K562 (cell line): Measurements from ENCODE around the gene MRFAP1. TPM values are rescaled to one million over a fixed set of nuclear protein-coding genes. Genes with fewer than 3 reads are reported as not detected.

ENCODE experiments used
- ATAC-seq: fragments of 200-7000 bp; cut with Tn5 transposase; 3 replicates; pipeline ENCODE4 v1.9.1; 2020; ENCODE audit warnings: moderate library complexity
- BruUV-seq: library from RNA; stranded (reverse); fragments of 400-500 nt; replicated peaks from 2 replicates; lab custom pipeline; 2021; lab: Mats Ljungman, UMichigan
- CTCF ChIA-PET: fragments of 300-600 bp; formaldehyde crosslinking; extraction: SDS; loops from one replicate; lab custom pipeline; 2021; ENCODE audit warnings: low intra/inter-chr PET ratio; lab: Yijun Ruan, JAX
- POLR2A ChIA-PET: fragments of 300-600, 350-650 bp; sonication (Branson Sonifier 250); formaldehyde crosslinking; extraction: SDS; loops from one replicate; lab custom pipeline; 2021; ENCODE audit warnings: antibody characterized with exemption, inconsistent platforms; lab: Yijun Ruan, JAX
- DNase-seq, 4 experiments: peaks; one replicate each; pipeline versions ENCODE4 v3.0.0 to v3.0.0-alpha.2; 2011 to 2018; ENCODE audit warnings: low spot score in 3 of 4, mixed read lengths in 3 of 4; ENCODE audit errors: extremely low read depth in 1 of 4
- FAIRE-seq: peaks from 2 replicates; lab custom pipeline; 2011; peaks lifted over from hg19 to GRCh38; lab: Jason Lieb, UNC
- H2AFZ ChIP-seq: 2 replicates; pipeline ENCODE4 v1.6.0; 2011; ENCODE audit warnings: low read depth, low read length, control low read depth, inconsistent platforms
- H3K27ac ChIP-seq: fragments of 200-600 bp; 3 replicates; pipeline ENCODE4 v1.8.0; 2011; ENCODE audit warnings: low read depth, mild to moderate bottlenecking, control low read depth, inconsistent platforms, low read length, moderate library complexity, mixed read lengths; ENCODE audit errors: extremely low read depth
- H3K27me3 ChIP-seq, 2 experiments: fragments of 300-600 bp in 1 of 2; 2 replicates in 1 of 2; 3 replicates in 1 of 2; pipeline versions ENCODE4 v1.6.0 to v1.8.0; 2011; ENCODE audit warnings: inconsistent platforms in 2 of 2, low read length in 2 of 2, mild to moderate bottlenecking in 1 of 2, mixed read lengths in 1 of 2, moderate library complexity in 1 of 2; ENCODE audit not compliant: control insufficient read depth in 2 of 2, insufficient read depth in 2 of 2
- H3K36me3 ChIP-seq: fragments of 300-600 bp; 3 replicates; pipeline ENCODE4 v1.8.0; 2011; ENCODE audit warnings: mild to moderate bottlenecking, low read length, inconsistent platforms; ENCODE audit not compliant: control insufficient read depth, insufficient read depth
- H3K4me1 ChIP-seq, 2 experiments: fragments of 200-600 bp in 1 of 2; replicated peaks in 1 of 2; 2 replicates in 1 of 2; 3 replicates in 1 of 2; pipeline versions ENCODE4 v1.5.1 to v1.8.0; 2011; ENCODE audit warnings: inconsistent platforms in 2 of 2, low read length in 2 of 2, mild to moderate bottlenecking in 1 of 2, mixed read lengths in 1 of 2, moderate library complexity in 1 of 2; ENCODE audit not compliant: control insufficient read depth in 2 of 2, insufficient read depth in 2 of 2
- H3K4me2 ChIP-seq: 2 replicates; pipeline ENCODE4 v1.6.1; 2011; ENCODE audit warnings: low read length, control low read depth, inconsistent platforms, mixed read lengths; ENCODE audit not compliant: insufficient read depth
- H3K4me3 ChIP-seq: fragments of 200-600 bp; sonication (generic), shearing (Covaris generic); 2 replicates; pipeline ENCODE4 v1.5.1; 2016; ENCODE audit warnings: control low read depth, inconsistent platforms
- H3K79me2 ChIP-seq: fragments of 200-600 bp; 3 replicates; pipeline ENCODE4 v1.8.0; 2011; ENCODE audit warnings: low read length, inconsistent platforms; ENCODE audit not compliant: control insufficient read depth, insufficient read depth
- H3K9ac ChIP-seq, 2 experiments: 2 replicates each; pipeline versions ENCODE4 v1.6.0 to v1.6.1; 2011; ENCODE audit warnings: low read depth in 2 of 2, low read length in 2 of 2, control low read depth in 1 of 2, inconsistent platforms in 1 of 2, mild to moderate bottlenecking in 1 of 2, mixed read lengths in 1 of 2; ENCODE audit not compliant: insufficient read depth in 1 of 2
- H3K9me1 ChIP-seq: one replicate; pipeline ENCODE4 v1.6.0; 2011; ENCODE audit warnings: inconsistent platforms, mild to moderate bottlenecking, low read length, moderate library complexity; ENCODE audit not compliant: control insufficient read depth, insufficient read depth
- H3K9me3 ChIP-seq: replicated peaks from 2 replicates; pipeline ENCODE4 v1.5.1; 2011; ENCODE audit warnings: low read depth, low read length, inconsistent platforms; ENCODE audit not compliant: control insufficient read depth, insufficient read depth
- H4K20me1 ChIP-seq: replicated peaks from 2 replicates; pipeline ENCODE4 v1.6.1; 2011; ENCODE audit warnings: low read length, inconsistent platforms, mixed read lengths; ENCODE audit not compliant: control insufficient read depth, insufficient read depth
- CAMTA2 ChIP-seq: fragments of 250-450 bp; sonication (Bioruptor Pico); conservative IDR thresholded peaks from 2 replicates; pipeline ENCODE4 v1.5.1; 2022
- CBX1 ChIP-seq: sonication (generic); IDR thresholded peaks from 2 replicates; pipeline ENCODE4 v1.6.1; 2016; ENCODE audit warnings: antibody characterized with exemption, low read depth, mild to moderate bottlenecking
- ZNF584 ChIP-seq: fragments of 200-800 bp; sonication (Bioruptor generic); IDR thresholded peaks from 2 replicates; pipeline ENCODE4 v1.6.1; 2016; ENCODE audit warnings: low read depth, mild to moderate bottlenecking, missing genetic modification characterization, missing compliant biosample characterization
- WGBS: fragments of 100-300 bp; shearing (Covaris generic); methylation state at CpG from one replicate; pipeline ENCODE4 v1.1.6; 2016; ENCODE audit warnings: low coverage, mixed read lengths; ENCODE audit not compliant: insufficient coverage; ENCODE audit errors: missing lambda C conversion rate; 5-methylcytosine and 5-hydroxymethylcytosine counted together
- in situ Hi-C: fragments of 300-500 bp; cut with MboI; formaldehyde crosslinking; loops from 4 replicates; pipeline ENCODE4 v1.15.0; 2018; ENCODE audit warnings: inconsistent platforms, mixed read lengths
- intact Hi-C: fragments of 100-400 bp; cut with micrococcal nuclease; formaldehyde crosslinking; loops from 2 replicates; pipeline ENCODE4 v1.14.2; 2022
- polyA plus RNA-seq, 8 experiments: library from polyadenylated mRNA; depleted of rRNA in 4 of 8; stranded (reverse) in 5 of 8; unstranded in 3 of 8; fragments of >200 nt; fragmentation: Nextera tagmentation in 2 of 8; fragmentation: Illumina TruSeq in 1 of 8; extraction: Ambion mirVana in 2 of 8; extraction: Trizol in 1 of 8; gene quantifications; 2 replicates each; pipeline versions ENCODE4 v1.2.1 to v1.2.3, GENCODE V29; 2011 to 2014; ENCODE audit warnings: inconsistent platforms in 1 of 8, missing spikeins in 1 of 8
- total RNA-seq, 7 experiments: library from RNA; depleted of rRNA in 6 of 7; stranded (reverse); fragments of >200 nt in 6 of 7; fragmentation: Illumina TruSeq in 2 of 7; extraction: Trizol in 2 of 7; gene quantifications; 2 replicates each; pipeline versions ENCODE4 v1.2.1 to v1.2.3, GENCODE V29; 2011 to 2021; ENCODE audit warnings: low replicate concordance in 1 of 7
- TF ChIP-seq, protein P1 (sequence below): sonication (generic); formaldehyde crosslinking; IDR thresholded peaks from 2 replicates; pipeline ENCODE4 v1.8.1; 2023; ENCODE audit warnings: mild to moderate bottlenecking, missing genetic modification reagents
- TF ChIP-seq, protein P2 (sequence below): sonication (generic); IDR thresholded peaks from 2 replicates; pipeline ENCODE4 v1.6.1; 2016

Gene MRFAP1
- total and polyA plus RNA-seq, 9 of the 15 experiments (the other 6 are each of a cell fraction or from before 2014, with no cell fraction given), result 46.0 to 270 (median 151) TPM

DNA sequence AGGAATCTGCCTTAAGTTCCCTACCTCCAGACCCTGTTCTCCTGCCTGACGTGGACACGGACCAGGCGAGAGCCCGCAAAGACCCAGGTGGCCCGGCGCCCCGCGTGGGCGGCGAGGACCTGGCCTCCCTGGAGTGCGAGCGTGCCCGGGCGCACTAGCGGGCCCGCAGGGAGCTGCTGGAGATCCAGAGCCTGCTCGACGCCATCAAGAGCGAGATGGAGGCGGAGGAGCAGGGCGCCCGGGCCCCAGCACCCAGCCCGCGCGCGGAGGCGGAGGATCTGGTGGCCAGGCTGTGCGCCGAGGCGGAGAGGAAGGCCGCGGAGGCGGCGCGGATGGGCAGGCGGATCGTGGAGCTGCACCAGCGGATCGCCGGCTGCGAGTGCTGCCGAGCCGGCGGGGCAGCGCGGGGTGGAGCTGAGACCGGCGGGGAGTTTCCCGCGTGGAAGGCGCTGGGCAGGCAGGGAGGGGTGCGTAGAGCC is 18.2 kb downstream of the MRFAP1 start:
- H3K4me1 ChIP-seq, result peaks cover 0 to 17% of the 10 kb centered on the region in 2 experiments; a peak in 3 of 5 replicates
- no peaks in the 10 kb centered on the region for H3K79me2 ChIP-seq
- BruUV-seq, result no TSS peak
- H3K9ac ChIP-seq, result no peak overlapping the region
- FAIRE-seq, result no peak
- no peak overlapping the region for H2AFZ ChIP-seq
- ChIA-PET POLR2A (interaction anchor here (0.9 to 1.9 kb wide), 3 partner anchors 12 to 16 kb away, joined by 3 to 9 read pairs (median 4); a partner anchor contains a TSS), CTCF (no interaction called here)
- in situ Hi-C loops, result no loop called here
- H3K27me3 ChIP-seq, result 0 out of 5 replicates have a peak, but pooled peaks cover 3 to 5% of the 10 kb centered on the region in 2 experiments
- DNase-seq, result no peak
- H3K4me2 ChIP-seq, result no peak overlapping the region
- no peaks in the 10 kb centered on the region for H3K9me3 ChIP-seq
- TF ChIP-seq CBX1, result no peak
- TF ChIP-seq, protein P1, sequence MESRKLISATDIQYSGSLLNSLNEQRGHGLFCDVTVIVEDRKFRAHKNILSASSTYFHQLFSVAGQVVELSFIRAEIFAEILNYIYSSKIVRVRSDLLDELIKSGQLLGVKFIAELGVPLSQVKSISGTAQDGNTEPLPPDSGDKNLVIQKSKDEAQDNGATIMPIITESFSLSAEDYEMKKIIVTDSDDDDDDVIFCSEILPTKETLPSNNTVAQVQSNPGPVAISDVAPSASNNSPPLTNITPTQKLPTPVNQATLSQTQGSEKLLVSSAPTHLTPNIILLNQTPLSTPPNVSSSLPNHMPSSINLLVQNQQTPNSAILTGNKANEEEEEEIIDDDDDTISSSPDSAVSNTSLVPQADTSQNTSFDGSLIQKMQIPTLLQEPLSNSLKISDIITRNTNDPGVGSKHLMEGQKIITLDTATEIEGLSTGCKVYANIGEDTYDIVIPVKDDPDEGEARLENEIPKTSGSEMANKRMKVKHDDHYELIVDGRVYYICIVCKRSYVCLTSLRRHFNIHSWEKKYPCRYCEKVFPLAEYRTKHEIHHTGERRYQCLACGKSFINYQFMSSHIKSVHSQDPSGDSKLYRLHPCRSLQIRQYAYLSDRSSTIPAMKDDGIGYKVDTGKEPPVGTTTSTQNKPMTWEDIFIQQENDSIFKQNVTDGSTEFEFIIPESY (CRISPR knock-in tag), result 0 out of 2 replicates have a peak, but pooled peaks have one; percentile 12
- H4K20me1 ChIP-seq, result no peaks in the 10 kb centered on the region
- no peak overlapping the region for H3K4me3 ChIP-seq
- intact Hi-C loops, result no loop called here
- H3K36me3 ChIP-seq, result no peaks in the 10 kb centered on the region
- ATAC-seq, result no peak
- H3K27ac ChIP-seq, result no peak overlapping the region
- no peaks in the 10 kb centered on the region for H3K9me1 ChIP-seq
- 92% methylated on average over 44 of the region's 52 CpGs for WGBS

DNA sequence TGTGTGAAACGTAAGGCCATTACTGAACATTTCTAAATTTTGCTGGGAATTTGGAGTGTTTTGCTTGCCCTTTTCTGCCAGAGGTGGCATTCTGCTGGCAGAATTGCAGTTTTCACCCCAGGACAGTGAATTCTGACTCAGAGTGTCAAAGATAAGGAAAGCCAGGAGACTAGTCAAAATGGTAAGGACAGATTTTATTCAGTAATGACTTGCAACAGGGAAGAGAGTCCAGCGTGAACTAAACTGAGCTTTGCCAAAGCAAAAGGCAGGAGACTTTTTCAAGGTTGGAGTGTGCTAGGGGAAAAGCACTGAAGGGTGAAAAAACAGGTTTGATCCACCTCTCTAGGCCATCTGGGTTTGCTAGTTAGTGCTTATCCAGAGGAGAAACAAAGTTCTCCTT is 19.4 kb downstream of the MRFAP1 start:
- no peaks in the 10 kb centered on the region for H3K9me1 ChIP-seq
- ATAC-seq, result no peak
- ChIA-PET CTCF (no interaction called here), POLR2A (interaction anchor here (0.6 to 1.9 kb wide), 5 partner anchors 14 to 18 kb away, joined by 3 to 9 read pairs (median 4); a partner anchor contains a TSS)
- FAIRE-seq, result peak; percentile 35
- H3K27ac ChIP-seq, result no peak overlapping the region
- 22% methylated on average over 2 of the region's 2 CpGs for WGBS
- H3K79me2 ChIP-seq, result no peaks in the 10 kb centered on the region
- no TSS peak for BruUV-seq
- no peak overlapping the region for H2AFZ ChIP-seq
- H3K9ac ChIP-seq, result no peak overlapping the region
- H3K4me3 ChIP-seq, result no peak overlapping the region
- H4K20me1 ChIP-seq, result no peaks in the 10 kb centered on the region
- TF ChIP-seq, protein P2, sequence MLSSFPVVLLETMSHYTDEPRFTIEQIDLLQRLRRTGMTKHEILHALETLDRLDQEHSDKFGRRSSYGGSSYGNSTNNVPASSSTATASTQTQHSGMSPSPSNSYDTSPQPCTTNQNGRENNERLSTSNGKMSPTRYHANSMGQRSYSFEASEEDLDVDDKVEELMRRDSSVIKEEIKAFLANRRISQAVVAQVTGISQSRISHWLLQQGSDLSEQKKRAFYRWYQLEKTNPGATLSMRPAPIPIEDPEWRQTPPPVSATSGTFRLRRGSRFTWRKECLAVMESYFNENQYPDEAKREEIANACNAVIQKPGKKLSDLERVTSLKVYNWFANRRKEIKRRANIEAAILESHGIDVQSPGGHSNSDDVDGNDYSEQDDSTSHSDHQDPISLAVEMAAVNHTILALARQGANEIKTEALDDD, result peak; percentile 92
- TF ChIP-seq ZNF584 (no peak), CAMTA2 (no peak)
- peaks cover 0 to 27% of the 10 kb centered on the region in 2 experiments; a peak in 3 of 5 replicates for H3K4me1 ChIP-seq
- no peak for DNase-seq
- no peaks in the 10 kb centered on the region for H3K36me3 ChIP-seq
- no peak overlapping the region for H3K4me2 ChIP-seq
- H3K9me3 ChIP-seq, result no peaks in the 10 kb centered on the region
- in situ Hi-C loops (no loop called here), intact Hi-C loops (no loop called here)
- 0 out of 5 replicates have a peak, but pooled peaks cover 3 to 5% of the 10 kb centered on the region in 2 experiments for H3K27me3 ChIP-seq
